Adipocyte (in vitro differentiated cells): ENCODE data around the gene TEX52.
A peak's percentile ranks its signal among the peaks of the same experiment; 100 is the strongest.

Experiments
- DNase-seq: peaks from one replicate; pipeline ENCODE4 v3.0.0-alpha.2; 2015; ENCODE audit warnings: low read depth
- H3K27me3 ChIP-seq: replicated peaks from 2 replicates; pipeline ENCODE4 v1.7.0; 2013; ENCODE audit warnings: mild to moderate bottlenecking, low read length, moderate library complexity; ENCODE audit not compliant: control insufficient read depth, insufficient read depth
- H3K36me3 ChIP-seq: 2 replicates; pipeline ENCODE4 v1.7.0; 2013; ENCODE audit warnings: low read length, mild to moderate bottlenecking, moderate library complexity; ENCODE audit not compliant: control insufficient read depth, insufficient read depth, severe bottlenecking
- H3K4me1 ChIP-seq: 2 replicates; pipeline ENCODE4 v1.7.0; 2013; ENCODE audit warnings: mild to moderate bottlenecking, low read length, moderate library complexity; ENCODE audit not compliant: control insufficient read depth, insufficient read depth
- H3K4me3 ChIP-seq: 2 replicates; pipeline ENCODE4 v1.7.0; 2013; ENCODE audit warnings: mild to moderate bottlenecking, low read length, moderate library complexity
- H3K9ac ChIP-seq: 2 replicates; pipeline ENCODE4 v1.7.0; 2013; ENCODE audit warnings: mild to moderate bottlenecking, low read length, moderate library complexity
- H3K9me3 ChIP-seq: 2 replicates; pipeline ENCODE4 v1.7.0; 2013; ENCODE audit warnings: mild to moderate bottlenecking, low read length, moderate library complexity; ENCODE audit not compliant: control insufficient read depth

Gene TEX52

GRCh38 chr12:2826036-2826435 lies 30.8 kb downstream of the TEX52 start:
- H3K9me3 ChIP-seq = no peaks in the 10 kb centered on the region
- no peaks in the 10 kb centered on the region for H3K4me1 ChIP-seq
- no peak for DNase-seq
- peaks cover 84% of the 10 kb centered on the region for H3K36me3 ChIP-seq
- H3K27me3 ChIP-seq = no peaks in the 10 kb centered on the region
- no peak overlapping the region for H3K4me3 ChIP-seq
- H3K9ac ChIP-seq = no peak overlapping the region

GRCh38 chr12:2825132-2825531 lies 31.7 kb downstream of the TEX52 start:
- H3K9ac ChIP-seq = no peak overlapping the region
- no peaks in the 10 kb centered on the region for H3K27me3 ChIP-seq
- H3K9me3 ChIP-seq = no peaks in the 10 kb centered on the region
- no peaks in the 10 kb centered on the region for H3K4me1 ChIP-seq
- H3K36me3 ChIP-seq = peaks cover 86% of the 10 kb centered on the region
- no peak overlapping the region for H3K4me3 ChIP-seq
- DNase-seq = no peak

GRCh38 chr12:2824541-2824940 lies 32.3 kb downstream of the TEX52 start:
- Histone ChIP-seq H3K9me3 (no peaks in the 10 kb centered on the region), H3K9ac (no peak overlapping the region), H3K4me3 (no peak overlapping the region), H3K36me3 (peaks cover 89% of the 10 kb centered on the region), H3K4me1 (no peaks in the 10 kb centered on the region), H3K27me3 (no peaks in the 10 kb centered on the region)
- no peak for DNase-seq

- Histone ChIP-seq H3K27me3 (no peaks in the 10 kb centered on the region), H3K4me1 (no peaks in the 10 kb centered on the region), H3K9ac (no peak overlapping the region), H3K36me3 (peaks cover 91% of the 10 kb centered on the region), H3K9me3 (no peaks in the 10 kb centered on the region), H3K4me3 (no peak overlapping the region)
- DNase-seq = no peak
Measured at GRCh38 chr12:2823483-2823882, 33.4 kb downstream of the TEX52 start.

- H3K4me1 ChIP-seq = no peaks in the 10 kb centered on the region
- no peak overlapping the region for H3K4me3 ChIP-seq
- H3K9me3 ChIP-seq = no peaks in the 10 kb centered on the region
- no peaks in the 10 kb centered on the region for H3K27me3 ChIP-seq
- no peak for DNase-seq
- H3K36me3 ChIP-seq = peaks cover 77% of the 10 kb centered on the region
- no peak overlapping the region for H3K9ac ChIP-seq
Measured at GRCh38 chr12:2820432-2820831, 36.4 kb downstream of the TEX52 start.

- Histone ChIP-seq H3K9ac (no peak overlapping the region), H3K36me3 (peaks cover 71% of the 10 kb centered on the region), H3K9me3 (no peaks in the 10 kb centered on the region), H3K27me3 (no peaks in the 10 kb centered on the region), H3K4me3 (no peak overlapping the region), H3K4me1 (no peaks in the 10 kb centered on the region)
- no peak for DNase-seq
Measured at GRCh38 chr12:2819810-2820209, 37.0 kb downstream of the TEX52 start.

GRCh38 chr12:2813214-2814185 lies 43.3 kb downstream of the TEX52 start:
- peak; percentile 88 for DNase-seq
- Histone ChIP-seq H3K27me3 (no peaks in the 10 kb centered on the region), H3K4me1 (peaks cover 16% of the 10 kb centered on the region), H3K9ac (peak overlapping the region; percentile 96), H3K9me3 (no peaks in the 10 kb centered on the region), H3K36me3 (peaks cover 16% of the 10 kb centered on the region), H3K4me3 (peak overlapping the region; percentile 93)

GRCh38 chr12:2812290-2813213 lies 44.3 kb downstream of the TEX52 start, which contains the start of gene ITFG2:
Gene ITFG2, plus strand, starts transcription at chr12:2812668. Its CDS starts 93 bp downstream, at chr12:2812761.
- H3K9me3 ChIP-seq = no peaks in the 10 kb centered on the region
- H3K4me3 ChIP-seq = peak within 1 kb of the TSS; percentile 93
- peak; percentile 99 for DNase-seq
- H3K4me1 ChIP-seq = peaks cover 16% of the 10 kb centered on the region
- peaks cover 6% of the 10 kb centered on the region for H3K36me3 ChIP-seq
- no peaks in the 10 kb centered on the region for H3K27me3 ChIP-seq
- peak within 1 kb of the TSS; percentile 96 for H3K9ac ChIP-seq

- Histone ChIP-seq H3K9me3 (no peaks in the 10 kb centered on the region), H3K9ac (peak overlapping the region; percentile 96), H3K27me3 (no peaks in the 10 kb centered on the region), H3K4me3 (peak overlapping the region; percentile 93), H3K4me1 (peaks cover 16% of the 10 kb centered on the region), H3K36me3 (no peaks in the 10 kb centered on the region)
- DNase-seq = no peak
Measured at GRCh38 chr12:2811801-2812200, 45.0 kb downstream of the TEX52 start.

- peaks cover 26% of the 10 kb centered on the region for H3K4me1 ChIP-seq
- H3K9me3 ChIP-seq = no peaks in the 10 kb centered on the region
- no peak overlapping the region for H3K9ac ChIP-seq
- no peaks in the 10 kb centered on the region for H3K27me3 ChIP-seq
- no peak overlapping the region for H3K4me3 ChIP-seq
- peaks cover 18% of the 10 kb centered on the region for H3K36me3 ChIP-seq
- DNase-seq = no peak
Measured at GRCh38 chr12:2806700-2807099, 50.1 kb downstream of the TEX52 start.

- Histone ChIP-seq H3K36me3 (peaks cover 34% of the 10 kb centered on the region), H3K9ac (peak overlapping the region; percentile 11)
Measured at GRCh38 chr12:2805143-2805520, 51.7 kb downstream of the TEX52 start.

More at GRCh38 chr12:2805143-2805520, 51.7 kb downstream of the TEX52 start:
- DNase-seq = peak; percentile 33
- H3K4me3 ChIP-seq = no peak overlapping the region
- H3K27me3 ChIP-seq = no peaks in the 10 kb centered on the region
- H3K4me1 ChIP-seq = peaks cover 23% of the 10 kb centered on the region
- no peaks in the 10 kb centered on the region for H3K9me3 ChIP-seq
